GM19467 (cell line): Measurements from ENCODE around the gene PPP1R12B.

Experiments used
- ATAC-seq: cut with Tn5 transposase; IDR thresholded peaks from one replicate; pipeline ENCODE4 v1.9.1; 2021; ENCODE audit warnings: mild to moderate bottlenecking, moderate library complexity; ENCODE audit not compliant: unreplicated experiment

PPP1R12B gene

GRCh38 chr1:202348509-202349205 lies at the start of gene PPP1R12B:
PPP1R12B (plus strand) TSS chr1:202348699; CDS start chr1:202348852, 153 bp downstream.
- ATAC-seq = peak; percentile 95

- no peak for ATAC-seq
Observed at GRCh38 chr1:202302166-202302565, 46.3 kb upstream of the PPP1R12B start.

GRCh38 chr1:202304375-202304774 lies 44.1 kb upstream of the PPP1R12B start:
- ATAC-seq = no peak

GRCh38 chr1:202305168-202305567 lies 43.3 kb upstream of the PPP1R12B start:
- ATAC-seq = no peak

GRCh38 chr1:202306535-202307345 lies 41.8 kb upstream of the PPP1R12B start:
- no peak for ATAC-seq

GRCh38 chr1:202310071-202310725 lies 38.3 kb upstream of the PPP1R12B start:
- no peak for ATAC-seq

- ATAC-seq = no peak
Observed at GRCh38 chr1:202310746-202311145, 37.8 kb upstream of the PPP1R12B start.

- ATAC-seq = no peak
Observed at GRCh38 chr1:202311875-202312635, 36.4 kb upstream of the PPP1R12B start.

GRCh38 chr1:202315576-202316168 lies 32.8 kb upstream of the PPP1R12B start:
- no peak for ATAC-seq

- ATAC-seq = no peak
Observed at GRCh38 chr1:202316186-202316585, 32.3 kb upstream of the PPP1R12B start.

- no peak for ATAC-seq
Observed at GRCh38 chr1:202317941-202318925, 30.3 kb upstream of the PPP1R12B start.

GRCh38 chr1:202319381-202320080 lies 29.0 kb upstream of the PPP1R12B start:
- ATAC-seq = no peak

GRCh38 chr1:202320081-202320405 lies 28.5 kb upstream of the PPP1R12B start:
- ATAC-seq = no peak

GRCh38 chr1:202323731-202324130 lies 24.8 kb upstream of the PPP1R12B start:
- no peak for ATAC-seq

GRCh38 chr1:202324646-202325045 lies 23.9 kb upstream of the PPP1R12B start:
- no peak for ATAC-seq

GRCh38 chr1:202329891-202330290 lies 18.6 kb upstream of the PPP1R12B start:
- no peak for ATAC-seq

- no peak for ATAC-seq
Observed at GRCh38 chr1:202333861-202334260, 14.6 kb upstream of the PPP1R12B start.

GRCh38 chr1:202343652-202344349 lies 4.7 kb upstream of the PPP1R12B start:
- ATAC-seq = no peak
